ENCODE measurements around the gene NTN4. TPM values are rescaled to one million over a fixed set of nuclear protein-coding genes. Genes with fewer than 3 reads are reported as not detected.

NTN4 gene
- total RNA-seq, 1 experiment from 2014 or later = 68.4 TPM

GRCh38 chr12:95674631-95675030 lies 115.9 kb downstream of the NTN4 start:
- Mint-ChIP-seq H3K9me3 (ENCODE audit: low read depth, unreplicated experiment) (no peaks in the 10 kb centered on the region), H3K27ac (ENCODE audit: unreplicated experiment) (no peak overlapping the region), H3K4me3 (ENCODE audit: low read depth, unreplicated experiment) (no peak overlapping the region), H3K36me3 (ENCODE audit: insufficient read depth, unreplicated experiment) (no peaks in the 10 kb centered on the region), H3K4me1 (ENCODE audit: low read depth, unreplicated experiment) (peaks cover 24% of the 10 kb centered on the region), H3K27me3 (ENCODE audit: unreplicated experiment) (no peaks in the 10 kb centered on the region)
- no peak for TF ChIP-seq CTCF (IDR thresholded peaks at IDR 0.05; ENCODE audit: unreplicated experiment)
- CTCF ChIA-PET = no interaction called here
- BruUV-seq (replicated peaks) = no TSS peak
- DNase-seq = no peak
- intact Hi-C loops (cut with micrococcal nuclease; ENCODE audit: unreplicated experiment) = no loop called here

- intact Hi-C loops (cut with micrococcal nuclease; ENCODE audit: unreplicated experiment) = no loop called here
- BruUV-seq (replicated peaks) = no TSS peak
- no peak for DNase-seq
- CTCF ChIA-PET = no interaction called here
- no peaks in the 10 kb centered on the region for H3K9me3 Mint-ChIP-seq (ENCODE audit: low read depth, unreplicated experiment)
- no peak overlapping the region for H3K4me3 Mint-ChIP-seq (ENCODE audit: low read depth, unreplicated experiment)
- no peaks in the 10 kb centered on the region for H3K36me3 Mint-ChIP-seq (ENCODE audit: insufficient read depth, unreplicated experiment)
- no peak overlapping the region for H3K27ac Mint-ChIP-seq (ENCODE audit: unreplicated experiment)
- no peaks in the 10 kb centered on the region for H3K27me3 Mint-ChIP-seq (ENCODE audit: unreplicated experiment)
- TF ChIP-seq CTCF (IDR thresholded peaks at IDR 0.05; ENCODE audit: unreplicated experiment) = no peak
- peaks cover 24% of the 10 kb centered on the region for H3K4me1 Mint-ChIP-seq (ENCODE audit: low read depth, unreplicated experiment)
These were observed 116.4 kb downstream of the NTN4 start for GRCh38 chr12:95674163-95674562.

GRCh38 chr12:95673576-95673975 lies 117.0 kb downstream of the NTN4 start:
- Mint-ChIP-seq H3K4me3 (ENCODE audit: low read depth, unreplicated experiment) (no peak overlapping the region), H3K27ac (ENCODE audit: unreplicated experiment) (no peak overlapping the region), H3K27me3 (ENCODE audit: unreplicated experiment) (no peaks in the 10 kb centered on the region), H3K4me1 (ENCODE audit: low read depth, unreplicated experiment) (peaks cover 24% of the 10 kb centered on the region), H3K9me3 (ENCODE audit: low read depth, unreplicated experiment) (no peaks in the 10 kb centered on the region), H3K36me3 (ENCODE audit: insufficient read depth, unreplicated experiment) (no peaks in the 10 kb centered on the region)
- BruUV-seq (replicated peaks) = no TSS peak
- CTCF ChIA-PET = interaction anchor here (1.0 kb wide), 1 partner anchor 65 kb away, joined by 3 read pairs; no protein-coding TSS in a partner anchor
- TF ChIP-seq CTCF (IDR thresholded peaks at IDR 0.05; ENCODE audit: unreplicated experiment) = no peak
- intact Hi-C loops (cut with micrococcal nuclease; ENCODE audit: unreplicated experiment) = no loop called here
- DNase-seq = no peak

DNA sequence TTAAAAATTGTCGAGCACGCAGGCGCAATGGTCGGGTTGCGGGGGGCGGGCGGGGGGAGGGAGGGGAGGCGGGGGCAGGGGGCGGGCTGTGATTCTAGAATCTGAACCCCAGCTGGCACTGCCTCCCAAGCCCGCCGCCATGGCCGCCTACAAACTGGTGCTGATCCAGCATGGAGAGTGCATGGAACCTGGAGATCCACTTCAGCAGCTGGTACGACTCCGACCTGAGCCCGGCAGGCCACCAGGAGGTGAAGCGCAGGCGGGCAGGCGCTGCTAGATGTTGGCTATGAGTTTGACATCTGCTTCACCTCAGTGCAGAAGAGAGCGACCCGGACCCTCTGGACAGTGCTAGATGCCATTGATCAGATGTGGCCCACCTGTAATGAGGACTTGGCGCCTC lies 118.4 kb downstream of the NTN4 start:
- no peak overlapping the region for H3K27ac Mint-ChIP-seq (ENCODE audit: unreplicated experiment)
- H3K36me3 Mint-ChIP-seq (ENCODE audit: insufficient read depth, unreplicated experiment) = no peaks in the 10 kb centered on the region
- TF ChIP-seq CTCF (IDR thresholded peaks at IDR 0.05; ENCODE audit: unreplicated experiment) = no peak
- peaks cover 24% of the 10 kb centered on the region for H3K4me1 Mint-ChIP-seq (ENCODE audit: low read depth, unreplicated experiment)
- no peak overlapping the region for H3K4me3 Mint-ChIP-seq (ENCODE audit: low read depth, unreplicated experiment)
- no peak for DNase-seq
- H3K9me3 Mint-ChIP-seq (ENCODE audit: low read depth, unreplicated experiment) = no peaks in the 10 kb centered on the region
- no peaks in the 10 kb centered on the region for H3K27me3 Mint-ChIP-seq (ENCODE audit: unreplicated experiment)
- no TSS peak for BruUV-seq (replicated peaks)
- CTCF ChIA-PET = no interaction called here
- intact Hi-C loops (cut with micrococcal nuclease; ENCODE audit: unreplicated experiment) = no loop called here
